Measurements from ENCODE around the gene TUBA4B.

- TF ChIP-seq TAF1 (IDR thresholded peaks at IDR 0.05; ENCODE audit: borderline replicate concordance, low read depth, low read length) (no peak), POLR2A (IDR thresholded peaks at IDR 0.05; ENCODE audit: low read depth, low read length) (no peak)
These were observed 48.4 kb upstream of the TUBA4B start for GRCh38 chr2:219204425-219205164.
